ENCODE measurements around the gene BUD23.
A peak's percentile ranks its signal among the peaks of the same experiment; 100 is the strongest.
"Not testable (repeated sequence)": the region's sequence is repeated elsewhere in the genome, so short reads cannot be mapped to it uniquely, and the experiment has no call there.

Gene BUD23

DNA sequence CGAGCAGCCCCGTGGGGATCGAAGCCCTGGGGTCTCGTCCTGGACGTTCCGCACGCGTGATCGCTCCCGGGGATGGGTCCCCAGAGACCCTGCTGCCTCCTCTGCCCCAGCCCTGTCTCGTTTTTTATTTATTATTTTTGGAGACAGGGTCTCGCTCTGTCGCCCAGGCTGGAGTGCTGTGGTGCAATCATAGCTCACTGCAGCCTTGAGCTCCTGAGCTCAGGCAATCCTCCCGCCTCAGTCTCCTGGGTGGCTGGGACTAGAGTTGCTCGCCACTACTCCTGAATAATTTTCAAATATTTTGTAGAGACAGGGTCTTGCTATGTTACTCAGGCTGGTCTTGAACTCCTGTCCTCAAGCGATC lies 36.4 kb downstream of the BUD23 start:
- no peak for DNase-seq (ENCODE audit: low read depth)

DNA sequence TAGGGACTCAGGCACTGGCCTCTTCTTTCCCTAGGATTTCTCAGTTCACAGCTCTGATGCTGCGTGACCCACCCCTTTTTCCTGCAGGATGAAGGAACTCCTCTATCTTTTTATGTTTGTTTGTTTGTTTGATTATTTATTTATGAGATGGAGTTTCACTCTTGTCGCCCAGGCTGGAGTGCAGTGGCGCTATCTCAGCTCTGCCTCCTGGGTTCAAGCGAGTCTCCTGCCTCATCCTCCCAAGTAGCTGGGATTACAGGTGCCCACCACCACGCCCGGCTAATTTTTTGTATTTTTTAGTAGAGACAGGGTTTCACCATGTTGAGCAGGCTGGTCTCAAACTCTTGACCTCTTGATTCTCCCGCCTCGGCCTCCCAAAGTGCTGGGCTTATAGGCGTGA lies 37.0 kb downstream of the BUD23 start:
- DNase-seq (ENCODE audit: low read depth): not testable (repeated sequence)

- no peak for DNase-seq (ENCODE audit: low read depth)
Observed at GRCh38 chr7:73721377-73721817, 38.0 kb downstream of the BUD23 start.

GRCh38 chr7:73722182-73722581 lies 38.8 kb downstream of the BUD23 start:
- DNase-seq (ENCODE audit: low read depth): not testable (repeated sequence)

DNA sequence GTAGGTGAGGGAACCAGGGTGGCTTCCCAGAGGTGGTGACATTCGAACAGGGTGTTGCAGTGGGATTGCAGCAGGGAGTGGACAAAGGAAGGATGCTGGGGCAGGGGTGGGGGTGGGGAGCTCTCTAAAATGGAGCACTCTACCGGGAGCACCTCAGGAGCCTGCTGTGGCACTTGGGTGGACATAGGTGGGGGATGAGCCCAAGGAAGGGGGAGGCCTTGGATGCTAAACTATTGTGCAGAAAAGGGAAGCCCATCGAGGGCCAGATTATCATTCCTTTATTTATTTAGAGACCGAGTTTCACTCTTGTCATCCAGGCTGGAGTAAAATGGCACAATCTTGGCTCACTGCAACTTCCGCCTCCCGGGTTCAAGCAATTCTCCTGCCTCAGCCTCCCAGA lies 39.4 kb downstream of the BUD23 start:
- DNase-seq (ENCODE audit: low read depth): no peak

DNA sequence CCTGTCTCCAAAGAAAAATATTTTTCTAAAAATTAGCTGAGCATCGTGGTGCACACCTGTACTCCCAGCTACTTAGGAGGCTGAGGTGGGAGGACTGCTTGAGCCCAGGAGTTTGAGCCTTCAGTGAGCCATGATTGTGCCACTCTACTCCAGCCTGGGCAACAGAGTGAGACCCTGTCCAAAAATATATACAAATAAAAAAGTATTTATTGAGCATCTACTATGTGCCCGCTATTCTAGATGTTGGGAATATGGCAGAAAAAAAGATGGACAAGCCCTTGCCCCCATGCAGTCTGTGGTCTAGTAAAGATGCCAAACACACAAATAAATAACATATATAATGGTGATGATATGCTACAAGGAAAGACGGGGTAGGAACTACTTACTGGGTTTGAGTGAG lies 40.4 kb downstream of the BUD23 start:
- no peak for DNase-seq (ENCODE audit: low read depth)

DNA sequence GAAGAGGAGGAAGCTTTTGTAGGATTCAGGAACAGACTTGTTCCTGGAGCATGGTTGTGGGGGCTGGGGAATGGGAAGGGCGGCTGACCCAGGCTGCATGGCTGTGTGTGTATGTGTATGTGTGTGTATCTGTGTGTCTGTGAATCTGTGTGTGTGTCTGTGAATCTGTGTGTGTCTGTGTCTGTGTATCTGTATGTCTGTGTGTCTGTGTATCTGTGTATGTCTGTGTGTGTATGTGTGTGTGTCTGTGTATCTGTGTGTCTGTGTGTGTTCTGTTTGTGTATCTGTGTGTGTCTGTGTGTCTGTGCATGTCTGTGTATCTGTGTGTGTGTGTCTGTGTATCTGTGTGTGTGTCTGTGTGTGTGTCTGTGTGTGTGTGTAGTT lies 42.7 kb downstream of the BUD23 start:
- DNase-seq (ENCODE audit: low read depth): no peak

DNA sequence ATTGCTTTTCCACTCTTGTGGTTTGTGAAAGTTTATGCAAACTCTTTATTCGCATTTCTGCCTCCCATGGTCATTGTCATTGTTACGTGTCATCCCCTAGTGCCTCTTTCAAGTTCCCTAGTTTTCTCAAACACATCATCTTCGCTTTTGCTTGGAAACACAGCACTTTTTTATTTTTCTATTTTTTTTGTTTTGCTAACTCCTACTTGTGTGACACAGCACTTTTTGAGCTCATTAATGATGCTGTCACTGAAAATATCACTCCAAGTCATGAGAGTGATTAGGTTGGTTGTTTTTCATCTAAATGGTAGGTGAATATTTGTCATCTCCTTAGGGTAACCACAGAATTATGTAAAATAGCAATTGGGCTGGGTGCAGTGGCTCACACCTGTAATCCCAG lies 44.6 kb downstream of the BUD23 start:
- no peak for DNase-seq (ENCODE audit: low read depth)

DNA sequence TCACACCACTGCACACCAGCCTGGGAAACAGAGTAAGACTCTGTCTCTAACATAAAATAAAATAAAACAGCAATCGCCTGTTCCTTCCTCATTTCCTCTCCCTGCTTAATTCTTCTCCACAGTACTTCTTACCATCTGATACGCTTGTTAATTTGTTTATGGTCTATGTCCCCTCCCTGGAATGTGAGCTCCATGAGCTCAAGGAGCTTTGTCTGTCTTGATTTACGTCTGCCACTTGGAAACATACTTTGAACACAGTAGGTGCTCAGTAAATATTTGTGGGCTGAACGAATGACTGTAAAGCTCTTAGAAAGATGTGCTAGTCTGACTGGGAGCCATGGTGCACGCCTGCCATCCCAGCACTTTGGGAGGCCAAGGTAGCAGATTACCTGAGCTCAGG lies 45.2 kb downstream of the BUD23 start:
- DNase-seq (ENCODE audit: low read depth): no peak

DNA sequence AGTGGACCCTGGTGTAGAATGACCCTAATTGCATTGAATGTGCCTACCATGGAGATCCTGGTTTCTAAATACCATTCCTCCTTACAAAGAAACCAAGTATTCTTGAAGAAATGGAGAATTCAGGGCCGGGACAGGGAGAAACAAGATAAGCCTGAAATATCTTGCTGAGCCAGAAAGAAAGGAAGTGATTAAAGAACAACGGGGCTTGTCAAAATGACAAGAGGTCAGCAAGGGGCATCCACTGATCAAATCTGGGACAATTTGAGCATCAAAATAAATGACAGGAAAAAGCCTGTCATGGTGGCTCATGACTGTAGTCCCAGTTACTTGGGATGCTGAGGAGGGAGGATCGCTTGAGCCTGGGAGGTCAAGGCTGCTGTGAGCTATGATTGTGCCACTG lies 47.1 kb downstream of the BUD23 start:
- no peak for DNase-seq (ENCODE audit: low read depth)

DNA sequence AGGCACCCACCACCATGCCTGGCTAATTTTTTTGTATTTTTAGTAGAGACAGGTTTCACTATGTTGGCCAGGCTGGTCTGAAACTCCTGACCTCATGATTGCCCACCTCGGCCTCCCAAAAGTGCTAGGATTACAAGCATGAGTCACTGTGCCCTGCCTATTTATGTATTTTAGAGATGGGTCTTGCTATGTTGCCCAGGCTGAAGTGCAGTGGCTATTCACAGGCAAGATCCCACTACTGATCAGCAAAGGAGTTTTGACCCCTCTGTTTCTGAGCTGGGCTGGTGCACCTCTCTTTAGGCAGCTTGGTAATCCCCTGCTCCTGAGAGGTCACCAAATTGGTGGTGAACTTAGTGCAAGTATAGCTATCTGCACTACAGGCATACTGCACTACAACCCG lies 49.0 kb downstream of the BUD23 start:
- no peak for DNase-seq (ENCODE audit: low read depth)

DNA sequence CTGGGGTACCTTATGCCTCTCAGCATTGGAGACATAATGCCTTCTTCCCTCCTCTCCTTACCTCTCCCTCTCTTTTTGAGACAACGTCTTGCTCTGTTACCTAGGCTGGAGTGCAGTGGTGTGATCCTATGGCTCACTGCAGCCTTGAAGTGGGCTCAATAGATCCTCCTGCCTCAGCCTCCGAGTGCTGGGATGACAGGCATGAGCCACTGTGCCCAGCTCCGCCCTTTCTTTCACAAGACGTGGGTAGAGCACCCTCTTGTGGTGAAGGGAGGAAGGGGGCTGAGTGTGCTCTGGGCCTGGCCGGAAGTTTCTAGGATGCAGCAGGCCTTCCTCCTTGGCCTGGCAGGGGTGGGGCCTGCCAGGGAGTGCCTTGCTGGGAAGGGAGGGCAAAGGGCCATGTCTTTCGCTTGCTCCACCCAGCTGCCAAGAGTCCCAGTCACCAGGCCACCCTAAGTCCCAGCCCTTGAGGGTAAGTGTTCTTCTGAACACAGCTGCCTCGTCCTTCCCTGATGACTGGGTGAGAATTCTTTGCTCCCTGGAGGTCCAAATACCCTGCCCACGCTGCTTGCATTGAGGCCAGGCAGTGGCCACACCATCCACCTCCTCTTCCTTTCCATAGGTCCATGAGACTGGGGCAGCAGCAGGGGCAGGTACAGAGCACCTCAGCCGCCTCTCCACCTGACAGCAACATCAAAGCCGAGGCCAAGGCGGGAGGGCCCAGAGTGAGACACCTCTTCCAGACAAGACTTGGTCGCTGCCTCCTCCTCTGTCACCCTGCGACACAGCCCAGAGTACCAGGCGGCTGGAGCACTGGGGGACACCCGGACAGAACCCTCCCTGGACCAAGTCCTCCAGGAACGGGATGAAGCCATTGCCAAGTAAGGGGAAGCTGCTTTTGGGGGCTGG lies 51.5 kb downstream of the BUD23 start:
- peak; percentile 96 for DNase-seq (ENCODE audit: low read depth)

DNA sequence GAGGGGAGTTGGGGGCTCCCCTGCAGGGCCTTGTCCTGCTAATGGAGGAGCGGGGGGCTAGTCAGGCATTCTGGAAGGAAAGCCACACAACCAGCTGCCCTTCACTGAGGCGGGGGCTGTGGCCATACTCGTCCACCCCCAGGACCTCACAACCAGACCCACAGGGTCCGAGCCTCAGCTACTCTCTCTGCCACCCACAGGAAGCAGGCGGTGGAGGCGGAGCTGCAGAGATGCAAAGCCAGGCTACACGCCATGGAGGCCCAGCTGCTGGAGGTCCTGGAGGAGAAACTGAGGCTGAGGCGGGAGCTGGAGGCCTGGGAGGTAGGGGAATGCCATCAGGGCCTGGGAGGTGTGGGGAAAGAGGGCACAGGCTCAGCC lies 52.1 kb downstream of the BUD23 start:
- DNase-seq (ENCODE audit: low read depth): no peak

GRCh38 chr7:73736885-73737284 lies 53.5 kb downstream of the BUD23 start:
- no peak for DNase-seq (ENCODE audit: low read depth)

GRCh38 chr7:73737491-73738219 lies 54.3 kb downstream of the BUD23 start:
- no peak for DNase-seq (ENCODE audit: low read depth)

GRCh38 chr7:73738220-73738611 lies 54.8 kb downstream of the BUD23 start:
- DNase-seq (ENCODE audit: low read depth): peak; percentile 67

DNA sequence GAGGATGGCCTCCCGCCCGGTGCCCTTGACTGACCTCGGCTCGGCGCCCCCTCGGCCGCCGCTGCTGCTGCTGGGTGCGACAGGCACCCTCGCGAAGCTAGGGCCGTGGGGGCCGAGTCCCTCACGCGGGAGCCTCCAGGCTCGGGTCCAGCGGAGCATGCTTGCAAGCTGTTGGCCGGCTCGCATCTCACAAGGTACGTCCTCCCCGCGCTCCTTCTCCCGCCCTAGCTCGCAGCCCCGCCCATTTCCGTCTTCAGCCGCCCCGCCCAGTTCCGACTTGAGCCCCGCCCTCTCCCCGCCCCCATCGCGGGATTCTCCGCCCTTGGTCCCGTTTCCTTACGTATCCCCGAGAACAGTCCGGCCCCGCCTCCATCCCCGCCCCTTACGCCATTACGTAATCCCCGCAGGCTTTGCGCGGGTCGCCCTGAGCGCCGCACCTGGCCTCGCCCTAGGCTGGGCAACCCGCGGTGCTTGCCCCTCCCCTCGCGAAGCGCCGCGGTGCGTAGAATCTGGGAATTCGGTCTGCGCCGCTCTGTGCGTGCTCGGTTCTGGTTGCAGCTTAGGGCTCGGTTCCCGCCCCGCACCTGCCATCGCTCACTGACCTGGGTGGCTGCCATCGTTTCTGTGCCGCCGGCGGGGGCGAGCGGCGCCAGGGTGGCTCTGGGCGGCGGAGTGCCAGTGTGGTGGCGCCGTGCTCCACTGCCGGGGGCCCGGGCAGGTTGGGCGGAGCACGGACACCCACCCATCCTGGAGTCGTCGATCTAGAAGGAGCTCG lies 55.4 kb downstream of the BUD23 start, which contains the start of gene ABHD11:
TSS of gene ABHD11 (minus strand) at position 191 of the 775 bp plus-strand sequence. CDS start at position 159, 32 bp downstream.
- peak; percentile 92 for DNase-seq (ENCODE audit: low read depth)

DNA sequence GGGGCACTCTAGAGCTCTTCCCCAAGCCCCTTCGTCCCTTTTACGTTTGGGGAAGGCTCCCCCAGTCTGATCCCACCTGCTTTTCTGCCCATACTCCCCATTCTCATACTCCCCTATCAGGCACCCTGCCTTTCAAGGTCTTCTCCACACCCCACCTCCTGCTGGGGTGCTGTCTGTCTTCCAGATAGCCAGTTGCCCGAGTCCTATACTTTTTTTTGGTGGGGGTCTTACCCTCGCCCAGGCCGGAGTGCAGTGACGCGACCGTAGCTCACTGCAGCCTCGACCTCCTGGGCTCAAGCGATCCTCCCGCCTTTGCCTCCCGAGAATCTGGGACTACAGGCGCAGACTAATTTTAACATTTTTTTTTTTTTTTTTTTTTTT lies 56.0 kb downstream of the BUD23 start:
- no peak for DNase-seq (ENCODE audit: low read depth)

- DNase-seq (ENCODE audit: low read depth): no peak
Observed at GRCh38 chr7:73740212-73740611, 56.8 kb downstream of the BUD23 start.

- DNase-seq (ENCODE audit: low read depth): no peak
Observed at GRCh38 chr7:73740771-73741170, 57.4 kb downstream of the BUD23 start.

GRCh38 chr7:73741600-73741999 lies 58.2 kb downstream of the BUD23 start:
- DNase-seq (ENCODE audit: low read depth): no peak

DNA sequence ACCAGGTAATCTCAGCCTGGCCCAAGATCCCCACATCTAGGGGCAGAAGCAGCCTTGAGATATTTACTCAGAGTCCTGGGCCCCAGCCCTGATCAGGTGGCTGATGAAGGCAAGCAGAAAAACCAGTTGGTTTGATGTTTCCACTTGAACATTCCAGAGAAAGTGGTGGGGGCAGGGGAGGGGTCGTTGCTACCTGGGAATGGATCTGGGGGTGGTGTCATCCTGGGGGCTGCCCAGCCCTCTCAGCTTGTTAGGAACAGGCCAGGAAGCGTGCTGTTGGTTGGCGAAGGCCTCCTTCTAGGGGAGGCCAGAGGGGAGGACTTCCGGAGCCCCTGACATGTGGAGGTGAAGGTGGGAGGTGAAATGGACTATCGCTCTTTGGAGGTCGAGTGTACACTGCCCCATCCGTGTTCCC lies 58.9 kb downstream of the BUD23 start:
- DNase-seq (ENCODE audit: low read depth): no peak
